Measurements from ENCODE around the gene PITPNC1. TPM values are rescaled to one million over a fixed set of nuclear protein-coding genes. Genes with fewer than 3 reads are reported as not detected.

The PITPNC1 gene
- polyA plus RNA-seq, 1 donor from 2014 or later, result 18.8 TPM

GRCh38 chr17:67388986-67389385, 11.9 kb downstream of the PITPNC1 start:
- Histone ChIP-seq H2AFZ (ENCODE audit: low read depth, low read length) (no peak overlapping the region), H3K9me3 (ENCODE audit: low read length) (no peaks in the 10 kb centered on the region), H3K79me2 (replicated peaks; ENCODE audit: insufficient read depth, low read length) (peaks cover 7% of the 10 kb centered on the region), H3K4me2 (ENCODE audit: low read length) (no peak overlapping the region), H3K36me3 (ENCODE audit: insufficient read depth, low read length) (no peaks in the 10 kb centered on the region), H3K4me3 (ENCODE audit: low read length) (no peak overlapping the region), H3K27ac (ENCODE audit: low read length) (no peak overlapping the region), H3K27me3 (ENCODE audit: insufficient read depth, low read depth, low read length) (no peaks in the 10 kb centered on the region), H3K9ac (ENCODE audit: low read length) (no peak overlapping the region), H4K20me1 (ENCODE audit: insufficient read depth) (no peaks in the 10 kb centered on the region), H3F3A (ENCODE audit: insufficient read depth, low read length, poor library complexity, severe bottlenecking) (no peaks in the 10 kb centered on the region), H3K9me2 (ENCODE audit: insufficient read depth, low read length) (no peaks in the 10 kb centered on the region)
- TF ChIP-seq SMC3 (conservative IDR thresholded peaks at IDR 0.05; ENCODE audit: poor library complexity) (no peak), TAF1 (IDR thresholded peaks at IDR 0.05; ENCODE audit: low read depth) (no peak), EZH2 (IDR thresholded peaks at IDR 0.05; ENCODE audit: borderline replicate concordance, insufficient read depth, low read length, poor library complexity, severe bottlenecking) (no peak), POLR2AphosphoS5 (IDR thresholded peaks at IDR 0.05) (no peak), MXI1 (conservative IDR thresholded peaks at IDR 0.05; ENCODE audit: poor library complexity, severe bottlenecking) (no peak), EP300 (conservative IDR thresholded peaks at IDR 0.05; ENCODE audit: poor library complexity, severe bottlenecking) (no peak), CTCF (IDR thresholded peaks at IDR 0.05; ENCODE audit: poor library complexity, severe bottlenecking) (no peak), RAD21 (conservative IDR thresholded peaks at IDR 0.05) (no peak), REST (IDR thresholded peaks at IDR 0.05; ENCODE audit: borderline replicate concordance) (no peak)

GRCh38 chr17:67390006-67390645, 13.0 kb downstream of the PITPNC1 start:
- Histone ChIP-seq H3K4me2 (ENCODE audit: low read length) (no peak overlapping the region), H3F3A (ENCODE audit: insufficient read depth, low read length, poor library complexity, severe bottlenecking) (no peaks in the 10 kb centered on the region), H3K4me3 (ENCODE audit: low read length) (no peak overlapping the region), H3K27me3 (ENCODE audit: insufficient read depth, low read depth, low read length) (no peaks in the 10 kb centered on the region), H3K79me2 (replicated peaks; ENCODE audit: insufficient read depth, low read length) (peaks cover 7% of the 10 kb centered on the region), H2AFZ (ENCODE audit: low read depth, low read length) (no peak overlapping the region), H3K9ac (ENCODE audit: low read length) (no peak overlapping the region), H3K9me2 (ENCODE audit: insufficient read depth, low read length) (no peaks in the 10 kb centered on the region), H3K27ac (ENCODE audit: low read length) (no peak overlapping the region), H4K20me1 (ENCODE audit: insufficient read depth) (no peaks in the 10 kb centered on the region), H3K36me3 (ENCODE audit: insufficient read depth, low read length) (no peaks in the 10 kb centered on the region), H3K9me3 (ENCODE audit: low read length) (no peaks in the 10 kb centered on the region)
- TF ChIP-seq MXI1 (conservative IDR thresholded peaks at IDR 0.05; ENCODE audit: poor library complexity, severe bottlenecking), result no peak
- no peak for TF ChIP-seq EZH2 (IDR thresholded peaks at IDR 0.05; ENCODE audit: borderline replicate concordance, insufficient read depth, low read length, poor library complexity, severe bottlenecking)

All from neural cell (in vitro differentiated cells).